Measurements from ENCODE around the gene VSIG10L2.

VSIG10L2 gene

DNA sequence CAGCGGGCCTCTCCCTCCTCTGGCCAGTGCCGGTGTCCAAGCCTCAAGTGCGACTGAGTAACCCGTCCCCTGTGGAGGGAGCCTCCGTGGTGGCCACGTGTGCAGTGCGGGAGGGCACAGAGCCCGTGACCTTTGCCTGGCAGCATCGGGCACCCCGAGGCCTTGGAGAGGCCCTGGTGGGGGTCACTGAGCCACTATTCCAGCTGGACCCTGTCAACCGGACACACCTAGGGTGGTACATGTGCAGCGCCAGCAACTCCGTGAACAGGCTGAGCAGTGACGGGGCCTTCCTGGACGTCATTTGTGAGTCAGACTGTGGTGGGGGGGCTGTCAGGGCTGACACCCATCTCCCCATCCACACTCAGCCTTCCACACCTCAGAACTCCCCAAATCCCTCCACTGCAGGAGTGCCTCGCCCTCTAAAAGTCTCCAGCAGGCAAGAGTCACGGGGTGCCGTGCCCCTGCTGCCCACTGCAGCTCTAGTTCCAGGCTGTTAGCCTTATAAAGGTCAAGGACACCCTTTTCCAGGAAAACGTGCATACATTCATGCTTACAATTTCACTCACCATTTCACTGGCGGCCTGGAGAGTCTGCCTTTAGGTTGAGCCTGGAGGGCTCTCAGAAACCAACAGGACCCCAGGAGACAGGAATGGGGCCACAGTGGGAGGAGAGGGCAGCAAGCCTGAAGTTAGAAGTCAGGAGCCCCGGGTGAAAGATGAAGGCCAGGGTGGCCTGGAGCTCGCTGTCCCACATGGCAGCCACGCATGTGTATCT lies 2.6 kb downstream of the VSIG10L2 start:
- no peak for DNase-seq

- DNase-seq = no peak
These were observed 3.7 kb downstream of the VSIG10L2 start for GRCh38 chr11:125949271-125950177.

DNA sequence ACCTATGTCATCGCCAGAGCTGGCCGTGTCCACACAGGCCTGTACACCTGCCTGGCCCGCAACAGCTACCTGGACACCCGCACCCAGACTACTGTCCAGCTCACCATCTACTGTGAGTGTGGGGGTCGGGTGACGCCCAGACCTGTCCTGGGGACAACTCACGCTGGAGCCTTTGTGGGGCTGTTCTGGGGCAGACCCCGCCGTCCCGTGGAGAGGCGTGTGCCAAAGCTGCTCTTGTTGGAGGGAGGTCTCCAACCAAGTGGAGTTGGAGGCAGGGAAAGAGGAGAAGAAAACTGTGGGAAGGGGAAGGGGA lies 4.3 kb downstream of the VSIG10L2 start:
- DNase-seq = no peak

- no peak for DNase-seq
These were observed 5.1 kb downstream of the VSIG10L2 start for GRCh38 chr11:125950696-125951651.

- no peak for DNase-seq
These were observed 5.9 kb downstream of the VSIG10L2 start for GRCh38 chr11:125951731-125952130.

DNA sequence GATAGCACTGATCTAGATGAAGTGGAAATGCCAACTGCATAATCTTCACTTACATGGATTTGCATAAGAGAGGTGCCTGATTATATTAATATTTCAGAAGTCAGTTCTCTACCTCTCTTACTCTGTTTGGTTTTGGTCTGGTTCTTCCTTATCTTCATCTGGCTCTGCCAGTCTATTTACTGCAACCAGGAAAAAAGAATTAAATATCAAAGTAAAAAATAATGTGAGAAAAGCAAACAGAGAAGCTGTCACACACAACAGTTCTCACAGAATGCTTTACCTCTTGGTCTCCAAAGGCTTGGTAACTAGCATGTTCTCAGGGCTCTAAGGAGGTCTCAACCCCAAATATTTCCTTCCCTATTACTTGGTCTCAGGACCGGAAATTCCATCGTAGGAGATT lies 6.7 kb downstream of the VSIG10L2 start:
- DNase-seq = no peak

GRCh38 chr11:125952973-125953372 lies 7.1 kb downstream of the VSIG10L2 start:
- DNase-seq = no peak

GRCh38 chr11:125953401-125953935 lies 7.6 kb downstream of the VSIG10L2 start:
- DNase-seq = no peak

DNA sequence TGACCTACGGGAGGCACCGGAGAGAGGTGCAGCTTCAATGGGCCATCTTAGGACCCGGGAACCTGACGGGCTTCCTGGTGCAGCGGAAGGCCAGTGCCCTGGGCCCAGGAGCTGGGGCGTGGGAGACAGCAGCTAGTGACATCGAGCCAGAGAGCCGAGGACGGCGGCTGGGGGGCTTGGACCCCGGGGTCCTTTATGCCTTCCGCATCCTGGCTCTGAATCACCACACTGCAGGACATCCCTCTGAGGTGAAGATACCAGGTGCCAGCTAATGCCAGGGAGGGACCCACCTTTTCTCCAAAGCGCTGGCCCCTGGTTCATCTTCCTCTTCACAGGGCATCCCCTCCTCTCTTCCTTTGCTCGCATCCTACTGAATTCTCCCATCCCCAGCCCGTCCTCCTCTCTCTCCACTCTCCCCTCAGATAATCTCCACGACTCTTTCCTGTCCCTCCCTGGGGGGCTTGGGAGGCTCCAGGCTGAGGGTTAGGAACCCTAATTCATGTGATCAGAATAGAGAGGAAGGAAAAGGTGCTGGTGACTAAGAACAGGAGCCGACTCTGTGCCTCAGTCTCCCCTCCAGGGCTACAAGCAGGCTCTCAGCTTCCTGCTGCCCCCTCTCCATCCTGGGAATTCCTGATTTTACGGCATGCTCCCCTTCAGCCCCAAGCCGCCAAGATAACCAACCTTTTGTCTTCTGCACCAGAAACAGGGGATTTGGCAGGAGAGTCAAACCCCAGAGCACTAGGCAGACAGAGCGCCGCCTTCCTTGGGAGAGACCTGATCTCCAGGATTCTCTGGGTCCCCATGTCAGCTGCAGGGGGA lies 8.5 kb downstream of the VSIG10L2 start:
- no peak for DNase-seq

DNA sequence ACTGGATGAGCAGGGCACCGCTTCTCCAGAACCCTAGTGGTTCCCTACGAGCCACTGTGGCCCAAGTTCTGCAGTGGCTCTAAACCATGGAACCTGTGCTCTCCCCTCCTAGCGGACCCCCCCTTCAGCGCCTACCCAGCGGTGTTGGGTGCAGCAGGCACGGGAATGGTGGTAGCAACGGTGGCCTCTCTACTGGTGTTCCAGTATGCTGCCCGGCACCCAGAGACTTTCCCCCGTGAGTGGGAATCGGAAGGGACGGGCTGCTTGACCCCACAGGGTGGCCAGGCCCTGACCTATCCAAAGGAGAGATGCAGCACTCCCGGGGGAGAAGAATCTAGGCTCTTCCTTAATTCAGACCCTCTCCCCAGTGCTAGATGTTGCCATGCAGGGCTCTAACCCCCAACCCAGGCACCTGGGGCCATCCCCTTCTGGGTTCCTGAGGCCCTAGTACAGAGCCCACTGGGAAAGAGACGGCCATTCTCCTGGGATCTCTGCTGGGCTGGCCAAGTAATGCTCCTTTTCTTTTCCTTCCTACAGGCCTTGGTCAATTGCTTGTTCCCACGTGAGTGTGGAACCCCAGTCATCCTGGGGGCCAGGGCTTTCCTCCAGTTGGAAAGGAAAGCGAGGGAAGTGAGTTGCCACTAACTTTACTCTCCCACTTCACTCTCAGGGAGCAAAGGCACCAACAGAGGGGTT lies 9.2 kb downstream of the VSIG10L2 start:
- no peak for DNase-seq

GRCh38 chr11:125955856-125956255 lies 10.0 kb downstream of the VSIG10L2 start:
- no peak for DNase-seq

DNA sequence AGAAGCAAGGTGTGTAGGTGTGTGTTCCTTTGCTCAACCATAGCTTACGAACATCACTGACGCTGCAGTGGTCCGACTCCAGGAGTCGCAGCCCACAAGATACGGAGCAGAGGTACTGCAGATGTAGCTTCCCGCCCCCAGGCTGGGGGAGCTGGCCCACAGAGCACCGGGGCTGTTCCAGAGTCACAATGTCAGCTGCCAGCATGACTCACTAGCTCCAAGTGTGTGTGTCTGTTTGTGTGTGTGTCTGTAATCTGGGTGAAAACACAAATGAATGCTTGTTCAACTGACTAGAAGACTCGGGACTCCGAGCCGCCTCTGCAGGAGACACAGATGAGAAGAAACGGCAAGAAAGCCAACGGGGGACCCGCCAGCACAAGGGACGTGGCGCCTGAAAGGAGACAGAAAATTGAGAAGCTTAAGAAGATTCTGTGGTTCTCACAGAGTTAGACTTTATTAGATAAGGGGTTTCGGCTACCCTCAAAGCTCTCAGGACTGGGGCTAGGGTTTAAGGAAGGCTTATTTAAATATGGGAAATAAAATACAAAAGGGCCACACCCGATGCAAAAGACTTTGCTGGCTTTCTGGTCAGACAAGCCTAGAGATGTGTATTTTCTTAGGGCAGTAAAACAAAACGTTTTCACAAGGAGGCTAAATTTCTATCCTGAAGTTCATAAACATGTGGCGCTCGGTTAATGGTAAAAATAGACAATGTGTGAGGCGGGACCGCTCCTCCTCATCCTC lies 10.7 kb downstream of the VSIG10L2 start:
- no peak for DNase-seq

- no peak for DNase-seq
These were observed 11.9 kb downstream of the VSIG10L2 start for GRCh38 chr11:125957618-125958332.

DNA sequence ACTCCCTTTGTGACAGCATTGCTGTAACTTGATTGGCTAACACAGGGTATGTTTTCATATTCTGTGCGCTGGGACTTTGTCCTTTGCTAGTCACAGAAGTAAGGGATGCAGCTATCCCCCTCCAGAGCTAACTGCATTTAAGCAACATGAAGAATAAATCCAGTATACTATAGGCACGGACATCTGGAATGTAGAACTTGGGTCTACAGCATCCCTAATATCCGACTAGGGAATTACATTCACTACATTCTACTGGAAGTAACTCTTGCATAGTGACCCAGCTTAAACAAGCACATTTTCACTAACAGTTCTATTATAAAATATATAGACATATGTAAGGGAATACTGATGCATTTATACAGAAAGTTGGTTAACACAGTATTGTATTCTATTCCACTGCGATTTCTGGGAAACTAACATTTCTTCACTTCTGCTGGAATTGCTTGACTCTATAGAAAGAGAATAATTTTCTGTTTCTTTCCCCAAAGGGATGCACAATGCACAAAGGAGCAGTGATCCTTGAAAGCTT lies 13.1 kb downstream of the VSIG10L2 start:
- DNase-seq = no peak

DNA sequence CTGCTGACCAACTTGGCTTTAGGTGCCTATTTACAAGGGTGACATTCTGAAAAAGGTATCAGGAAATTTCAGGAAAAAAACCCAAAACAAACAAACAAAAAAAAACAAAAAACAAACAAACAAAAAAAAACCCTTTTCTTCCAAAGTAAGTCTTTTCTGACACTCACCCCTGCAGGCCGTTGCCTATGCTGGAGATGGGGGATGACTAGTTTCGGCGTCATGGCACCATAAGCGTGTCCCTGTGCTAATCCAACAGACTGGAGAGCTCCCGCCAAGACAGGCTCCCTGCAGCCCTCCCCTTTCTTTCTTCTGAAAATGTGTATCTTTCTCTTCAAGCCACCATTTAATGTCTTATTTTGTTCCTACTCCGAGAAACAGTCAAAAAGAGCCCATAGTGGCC lies 13.7 kb downstream of the VSIG10L2 start:
- no peak for DNase-seq

GRCh38 chr11:125959931-125960330 lies 14.1 kb downstream of the VSIG10L2 start:
- DNase-seq = no peak

GRCh38 chr11:125960771-125961170 lies 14.9 kb downstream of the VSIG10L2 start:
- DNase-seq = no peak

DNA sequence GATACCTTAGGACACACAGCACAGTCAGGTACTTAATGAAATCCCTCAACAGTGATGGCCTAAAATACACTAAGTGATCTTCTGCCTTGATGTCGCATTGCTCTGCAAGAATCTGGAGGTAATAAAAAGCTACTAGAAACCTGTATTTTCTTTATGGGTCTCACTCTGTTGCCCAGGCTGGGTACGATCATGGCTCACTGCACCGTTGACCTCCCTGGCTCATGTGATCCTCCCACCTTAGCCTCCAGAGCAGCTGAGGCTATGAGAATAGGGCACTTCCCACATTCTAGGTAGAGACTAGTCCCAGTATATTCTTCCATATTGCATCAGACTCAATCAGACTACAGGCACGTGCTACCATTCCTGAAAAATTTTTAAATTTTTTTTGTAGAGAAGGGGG lies 21.7 kb downstream of the VSIG10L2 start:
- no peak for DNase-seq

- no peak for DNase-seq
These were observed 22.5 kb downstream of the VSIG10L2 start for GRCh38 chr11:125968354-125968753.
